IMR-90 (cell line): ENCODE results near the gene MYADM. TPM values are rescaled to one million over a fixed set of nuclear protein-coding genes. Genes with fewer than 3 reads are reported as not detected.

Experiments used
- ATAC-seq: fragments of 200-7000 bp; cut with Tn5 transposase; 2 replicates; pipeline ENCODE4 v1.9.1; 2020; ENCODE audit warnings: low read depth, mild to moderate bottlenecking, moderate library complexity
- BruUV-seq: library from RNA; stranded (reverse); fragments of 400-500 nt; replicated peaks from 2 replicates; lab custom pipeline; 2021; lab: Mats Ljungman, UMichigan
- CTCF ChIA-PET: fragments of 300-600 bp; formaldehyde crosslinking; extraction: SDS; loops from one replicate; lab custom pipeline; 2021; ENCODE audit warnings: antibody characterized with exemption; lab: Yijun Ruan, JAX
- POLR2A ChIA-PET: fragments of 300-600 bp; sonication (Branson Sonifier 250); formaldehyde crosslinking; loops from one replicate; lab custom pipeline; 2022; ENCODE audit warnings: antibody characterized with exemption; ENCODE audit not compliant: unreplicated experiment; lab: Charles Lee
- DNase-seq: peaks from one replicate; pipeline ENCODE4 v3.0.0; 2013
- H2AFZ ChIP-seq: replicated peaks from 2 replicates; pipeline ENCODE3; 2013; ENCODE audit warnings: low read length, mild to moderate bottlenecking; ENCODE audit not compliant: poor library complexity
- H2AK5ac ChIP-seq: 2 replicates; pipeline ENCODE4 v1.6.1; 2013; ENCODE audit warnings: low read depth, low read length, inconsistent platforms
- H2AK9ac ChIP-seq: replicated peaks from 2 replicates; pipeline ENCODE3; 2013; ENCODE audit warnings: mild to moderate bottlenecking, low read depth, low read length, moderate library complexity; ENCODE audit not compliant: poor library complexity
- H2BK120ac ChIP-seq: 2 replicates; pipeline ENCODE4 v1.6.1; 2013; ENCODE audit warnings: low read depth, low read length, inconsistent platforms
- H2BK15ac ChIP-seq: 3 replicates; pipeline ENCODE4 v1.6.1; 2013; ENCODE audit warnings: low read depth, low read length, inconsistent platforms
- H2BK20ac ChIP-seq: 2 replicates; pipeline ENCODE4 v1.6.1; 2013; ENCODE audit warnings: low read depth, mild to moderate bottlenecking, inconsistent platforms, low read length, moderate library complexity
- H2BK5ac ChIP-seq: 2 replicates; pipeline ENCODE4 v1.6.1; 2013; ENCODE audit warnings: mild to moderate bottlenecking, low read depth, low read length, inconsistent platforms; ENCODE audit not compliant: poor library complexity, severe bottlenecking
- H3K14ac ChIP-seq: replicated peaks from 2 replicates; pipeline ENCODE4 v1.6.1; 2013; ENCODE audit warnings: low read depth, low read length, inconsistent platforms
- H3K18ac ChIP-seq: 2 replicates; pipeline ENCODE4 v1.6.1; 2013; ENCODE audit warnings: low read depth, low read length, control low read depth
- H3K23ac ChIP-seq: 2 replicates; pipeline ENCODE4 v1.6.1; 2013; ENCODE audit warnings: low read depth, low read length, inconsistent platforms
- H3K27ac ChIP-seq: 2 replicates; pipeline ENCODE4 v1.5.1; 2013; ENCODE audit warnings: mild to moderate bottlenecking, control low read depth, low read length; ENCODE audit not compliant: insufficient read depth
- H3K27me3 ChIP-seq: 2 replicates; pipeline ENCODE4 v1.6.1; 2013; ENCODE audit warnings: low read length; ENCODE audit not compliant: control insufficient read depth, insufficient read depth
- H3K36me3 ChIP-seq: 2 replicates; pipeline ENCODE4 v1.6.1; 2013; ENCODE audit warnings: low read length, mixed read lengths; ENCODE audit not compliant: control insufficient read depth, insufficient read depth
- H3K4ac ChIP-seq: 2 replicates; pipeline ENCODE4 v1.6.1; 2013; ENCODE audit warnings: low read depth, low read length, inconsistent platforms
- H3K4me1 ChIP-seq: 2 replicates; pipeline ENCODE4 v1.6.1; 2013; ENCODE audit warnings: low read length, mixed read lengths; ENCODE audit not compliant: control insufficient read depth, insufficient read depth
- H3K4me2 ChIP-seq: 2 replicates; pipeline ENCODE4 v1.6.1; 2013; ENCODE audit warnings: low read depth, mild to moderate bottlenecking, control low read depth, low read length, moderate library complexity
- H3K4me3 ChIP-seq: 2 replicates; pipeline ENCODE4 v1.5.1; 2013; ENCODE audit warnings: low read depth, mild to moderate bottlenecking, control low read depth, low read length, moderate library complexity; ENCODE audit not compliant: insufficient read depth
- H3K56ac ChIP-seq: 2 replicates; pipeline ENCODE4 v1.6.1; 2013; ENCODE audit warnings: low read length, inconsistent platforms; ENCODE audit not compliant: insufficient read depth; ENCODE audit errors: extremely low read depth
- H3K79me1 ChIP-seq, 2 experiments: 2 replicates each; pipeline ENCODE4 v1.6.1; 2013; ENCODE audit warnings: low read length in 2 of 2, inconsistent platforms in 1 of 2, low read depth in 1 of 2
- H3K9ac ChIP-seq: 2 replicates; pipeline ENCODE4 v1.6.1; 2013; ENCODE audit warnings: low read depth, low read length, control low read depth
- H3K9me1 ChIP-seq: 2 replicates; pipeline ENCODE4 v1.6.1; 2013; ENCODE audit warnings: low read length, inconsistent platforms; ENCODE audit not compliant: insufficient read depth
- H3K9me3 ChIP-seq: 2 replicates; pipeline ENCODE4 v1.6.1; 2013; ENCODE audit warnings: low read length; ENCODE audit not compliant: control insufficient read depth, insufficient read depth
- H4K20me1 ChIP-seq: 2 replicates; pipeline ENCODE4 v1.6.1; 2013; ENCODE audit warnings: low read length, inconsistent platforms; ENCODE audit not compliant: insufficient read depth
- H4K5ac ChIP-seq: 2 replicates; pipeline ENCODE4 v1.6.1; 2013; ENCODE audit warnings: mild to moderate bottlenecking, low read depth, low read length, control low read depth
- H4K8ac ChIP-seq, 2 experiments: 2 replicates each; pipeline ENCODE4 v1.6.1; 2013; ENCODE audit warnings: low read depth in 2 of 2, low read length in 2 of 2, control low read depth in 1 of 2, inconsistent platforms in 1 of 2
- H4K91ac ChIP-seq: 2 replicates; pipeline ENCODE4 v1.6.1; 2013; ENCODE audit warnings: low read depth, low read length, inconsistent platforms; ENCODE audit not compliant: insufficient read depth
- CEBPB ChIP-seq: IDR thresholded peaks from 2 replicates; pipeline ENCODE4 v1.6.1; 2012; ENCODE audit warnings: low read depth, low read length, improper control_type of control experiment
- CHD1 ChIP-seq: IDR thresholded peaks from 2 replicates; pipeline ENCODE4 v1.6.1; 2012; ENCODE audit warnings: low read depth, low read length, improper control_type of control experiment
- POLR2A ChIP-seq: IDR thresholded peaks from 2 replicates; pipeline ENCODE4 v1.6.1; 2012; ENCODE audit warnings: mild to moderate bottlenecking, low read depth, low read length
- RCOR1 ChIP-seq: IDR thresholded peaks from 2 replicates; pipeline ENCODE4 v1.6.1; 2012; ENCODE audit warnings: mild to moderate bottlenecking, low read length, improper control_type of control experiment; ENCODE audit not compliant: insufficient replicate concordance
- WGBS, 2 experiments: methylation state at CpG; one replicate each; pipeline versions ENCODE4 v1.1.5 to v1.1.7; 2013; ENCODE audit warnings: missing lambda C conversion rate in 2 of 2; ENCODE audit not compliant: insufficient read length in 1 of 2; ENCODE audit errors: extremely low coverage in 2 of 2; 5-methylcytosine and 5-hydroxymethylcytosine counted together
- dilution Hi-C: fragments of 300-500 bp; cut with HindIII; formaldehyde crosslinking; loops from one replicate; pipeline ENCODE4 v1.14.3; 2018; ENCODE audit warnings: low sequenced_read_pairs; ENCODE audit not compliant: unreplicated experiment
- in situ Hi-C: fragments of 300-500 bp; cut with MboI; formaldehyde crosslinking; loops from 3 replicates; pipeline ENCODE4 v1.14.3; 2019; ENCODE audit warnings: low sequenced_read_pairs, inconsistent platforms, mixed read lengths
- intact Hi-C: fragments of 100-400 bp; cut with micrococcal nuclease; formaldehyde crosslinking; loops from 2 replicates; pipeline ENCODE4 v1.10.0; 2022
- polyA plus RNA-seq, 3 experiments: library from polyadenylated mRNA; depleted of rRNA; stranded (reverse); fragments of >200 nt; gene quantifications; 2 replicates each; pipeline ENCODE4 v1.2.3, GENCODE V29; 2012; ENCODE audit warnings: low replicate concordance in 1 of 3
- total RNA-seq: library from RNA; depleted of rRNA; stranded (reverse); fragments of >200 nt; gene quantifications from 2 replicates; pipeline ENCODE4 v1.2.3, GENCODE V29; 2012
- TF ChIP-seq, protein P1 (sequence below): fragments of 150-350 bp; IDR thresholded peaks from 2 replicates; pipeline ENCODE4 v1.6.1; 2017; ENCODE audit warnings: mild to moderate bottlenecking, antibody characterized with exemption, low read length, low read depth
- TF ChIP-seq, protein P2 (sequence below): conservative IDR thresholded peaks from 2 replicates; pipeline ENCODE4 v1.5.1; 2012; ENCODE audit warnings: mild to moderate bottlenecking, low read depth, low read length, improper control_type of control experiment

The MYADM gene
- total and polyA plus RNA-seq, 2 of the 4 experiments (the other 2 are of a cell fraction), result 4.8 to 96.1 TPM

DNA sequence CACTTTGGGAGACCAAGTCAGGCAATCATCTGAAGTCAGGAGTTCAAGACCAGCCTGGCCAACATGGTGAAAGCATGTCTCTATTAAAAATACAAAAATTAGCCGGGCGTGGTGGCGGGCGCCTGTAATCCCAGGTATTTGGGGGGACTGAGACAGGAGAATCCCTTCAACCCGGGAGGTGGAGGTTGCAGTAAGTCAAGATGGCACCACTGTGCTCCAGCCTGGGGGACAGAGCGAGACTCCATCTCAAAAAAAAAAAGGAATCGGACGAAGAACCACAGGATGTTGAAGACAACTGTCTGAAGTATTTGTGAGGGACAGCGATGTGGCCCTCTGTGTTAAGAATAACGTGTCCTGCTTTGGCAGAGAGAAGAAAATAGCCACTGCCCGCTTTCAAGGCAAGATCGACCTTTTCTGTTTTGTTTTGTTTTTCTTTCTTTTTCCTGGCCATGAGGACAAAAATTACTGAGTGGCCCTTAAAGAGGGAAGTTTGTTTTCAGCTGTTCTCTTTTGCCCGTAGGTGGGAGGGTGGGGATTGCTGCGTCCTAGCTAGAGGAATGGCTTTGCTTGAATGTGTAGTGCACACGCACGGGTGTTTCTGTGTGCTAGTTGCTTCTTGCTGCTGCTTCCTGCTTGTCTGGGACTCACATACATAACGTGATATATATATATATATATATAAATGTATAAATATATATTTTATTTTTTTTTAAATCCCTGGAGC, 8.1 kb downstream of the MYADM start (continued):
- TF ChIP-seq RCOR1, result no peak

DNA sequence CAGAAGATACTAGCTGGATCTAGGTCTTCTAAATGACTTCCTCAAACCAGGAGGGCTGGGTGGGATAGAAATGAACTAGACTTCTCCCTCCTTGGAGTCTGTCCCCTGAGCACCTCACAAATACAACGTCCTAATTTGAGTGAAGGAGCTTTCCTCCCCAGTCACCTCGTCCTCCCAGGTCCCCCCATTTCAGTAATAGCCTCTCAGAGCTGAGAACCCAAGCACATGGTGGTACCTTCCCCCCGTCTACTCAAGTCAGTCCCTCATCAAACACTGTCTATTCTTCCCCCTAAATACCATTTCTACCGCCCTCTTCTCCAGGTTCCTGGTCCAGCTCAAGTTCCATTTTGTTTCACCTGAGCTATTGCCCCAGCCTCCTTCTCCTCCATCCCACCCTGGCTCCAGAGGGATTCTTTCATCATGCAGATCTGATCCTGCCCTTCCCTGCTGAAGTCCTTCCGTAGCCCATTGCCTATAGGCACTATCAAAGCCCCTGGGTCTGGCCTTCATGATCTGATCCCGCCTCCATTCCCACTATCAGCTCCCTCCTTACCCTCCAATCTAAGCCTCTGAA, 9.1 kb downstream of the MYADM start:
- Histone ChIP-seq H2BK5ac (no peak overlapping the region), H3K4ac (no peak overlapping the region), H2BK120ac (no peak overlapping the region), H3K56ac (no peak overlapping the region), H3K4me1 (peaks cover 5% of the 10 kb centered on the region), H3K4me2 (no peak overlapping the region), H4K20me1 (peaks cover 49% of the 10 kb centered on the region), H3K18ac (no peak overlapping the region), H3K27me3 (peaks cover 12% of the 10 kb centered on the region), H3K4me3 (no peak overlapping the region), H2BK15ac (no peak overlapping the region), H3K79me1 (peaks cover 13 to 35% of the 10 kb centered on the region in 2 experiments), H3K23ac (no peak overlapping the region), H3K9me1 (peaks cover 11% of the 10 kb centered on the region), H4K8ac (no peak overlapping the region), H2AK9ac (no peak overlapping the region), H4K91ac (no peak overlapping the region), H3K36me3 (peaks cover 33% of the 10 kb centered on the region), H3K9ac (no peak overlapping the region), H3K14ac (no peak overlapping the region), H2AFZ (no peak overlapping the region), H3K27ac (no peak overlapping the region), H3K9me3 (no peaks in the 10 kb centered on the region), H2BK20ac (no peak overlapping the region), H4K5ac (no peak overlapping the region), H2AK5ac (no peak overlapping the region)
- ChIA-PET CTCF (no interaction called here), POLR2A (no interaction called here)
- ATAC-seq, result no peak
- in situ Hi-C loops, result loop anchor here (10.0 kb wide), 1 partner anchor 578 kb away; no protein-coding TSS in a partner anchor
- dilution Hi-C loops, result no loop called here
- TF ChIP-seq, protein P1, sequence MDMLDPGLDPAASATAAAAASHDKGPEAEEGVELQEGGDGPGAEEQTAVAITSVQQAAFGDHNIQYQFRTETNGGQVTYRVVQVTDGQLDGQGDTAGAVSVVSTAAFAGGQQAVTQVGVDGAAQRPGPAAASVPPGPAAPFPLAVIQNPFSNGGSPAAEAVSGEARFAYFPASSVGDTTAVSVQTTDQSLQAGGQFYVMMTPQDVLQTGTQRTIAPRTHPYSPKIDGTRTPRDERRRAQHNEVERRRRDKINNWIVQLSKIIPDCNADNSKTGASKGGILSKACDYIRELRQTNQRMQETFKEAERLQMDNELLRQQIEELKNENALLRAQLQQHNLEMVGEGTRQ, result no peak
- TF ChIP-seq CHD1 (no peak), POLR2A (peak; percentile 19; the same call in 1 of the 2 replicates), CEBPB (no peak)
- TF ChIP-seq, protein P2, sequence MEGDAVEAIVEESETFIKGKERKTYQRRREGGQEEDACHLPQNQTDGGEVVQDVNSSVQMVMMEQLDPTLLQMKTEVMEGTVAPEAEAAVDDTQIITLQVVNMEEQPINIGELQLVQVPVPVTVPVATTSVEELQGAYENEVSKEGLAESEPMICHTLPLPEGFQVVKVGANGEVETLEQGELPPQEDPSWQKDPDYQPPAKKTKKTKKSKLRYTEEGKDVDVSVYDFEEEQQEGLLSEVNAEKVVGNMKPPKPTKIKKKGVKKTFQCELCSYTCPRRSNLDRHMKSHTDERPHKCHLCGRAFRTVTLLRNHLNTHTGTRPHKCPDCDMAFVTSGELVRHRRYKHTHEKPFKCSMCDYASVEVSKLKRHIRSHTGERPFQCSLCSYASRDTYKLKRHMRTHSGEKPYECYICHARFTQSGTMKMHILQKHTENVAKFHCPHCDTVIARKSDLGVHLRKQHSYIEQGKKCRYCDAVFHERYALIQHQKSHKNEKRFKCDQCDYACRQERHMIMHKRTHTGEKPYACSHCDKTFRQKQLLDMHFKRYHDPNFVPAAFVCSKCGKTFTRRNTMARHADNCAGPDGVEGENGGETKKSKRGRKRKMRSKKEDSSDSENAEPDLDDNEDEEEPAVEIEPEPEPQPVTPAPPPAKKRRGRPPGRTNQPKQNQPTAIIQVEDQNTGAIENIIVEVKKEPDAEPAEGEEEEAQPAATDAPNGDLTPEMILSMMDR, result no peak
- no TSS peak for BruUV-seq
- no peak for DNase-seq
- WGBS, 2 experiments, result 100% methylated on average over 3 of the region's 6 CpGs; no CpG with 5 or more reads in 1 of the 2 experiments
- intact Hi-C loops, result no loop called here
